ENCODE measurements around the gene SNHG17. TPM values are rescaled to one million over a fixed set of nuclear protein-coding genes. Genes with fewer than 3 reads are reported as not detected.
A peak's percentile ranks its signal among the peaks of the same experiment; 100 is the strongest.

The SNHG17 gene
- total and polyA plus RNA-seq, 9 of the 15 experiments (the other 6 are each of a cell fraction or from before 2014, with no cell fraction given) = 29.8 to 106 (median 57.7) TPM

- TF ChIP-seq ARID3A (IDR thresholded peaks at IDR 0.05; ENCODE audit: borderline replicate concordance, low read depth, low read length) = no peak
- TF ChIP-seq GTF2F1 (IDR thresholded peaks at IDR 0.05; ENCODE audit: low read depth, low read length) = peak; percentile 95
- TF ChIP-seq HDAC1 (IDR thresholded peaks at IDR 0.05) = peak; percentile 81 to 98; a peak in 3 of 4 replicates
- TF ChIP-seq PTRF (tag; IDR thresholded peaks at IDR 0.05) = no peak
- TF ChIP-seq PTTG1 (tag; IDR thresholded peaks at IDR 0.05; ENCODE audit: low read depth) = no peak
- peak; percentile 98 for TF ChIP-seq KDM5B (IDR thresholded peaks at IDR 0.05; ENCODE audit: insufficient replicate concordance, low read depth, low read length)
- no peak for TF ChIP-seq TFAM (CRISPR knock-in tag; conservative IDR thresholded peaks at IDR 0.05)
- TF ChIP-seq CBX2 (IDR thresholded peaks at IDR 0.05; ENCODE audit: insufficient read depth, low read length, poor library complexity, severe bottlenecking) = no peak
- TF ChIP-seq TGIF2 (CRISPR knock-in tag; IDR thresholded peaks at IDR 0.05) = peak; percentile 81; the same call in 1 of the 2 replicates
- peak; percentile 91 for TF ChIP-seq ELF1 (tag; IDR thresholded peaks at IDR 0.05)
- TF ChIP-seq TSHZ1 (CRISPR knock-in tag; IDR thresholded peaks at IDR 0.05) = no peak
- peak; percentile 93 for TF ChIP-seq CREB3L1 (IDR thresholded peaks at IDR 0.05; ENCODE audit: borderline replicate concordance, low read depth)
- no peak for TF ChIP-seq FOXO4 (CRISPR knock-in tag; IDR thresholded peaks at IDR 0.05)
- TF ChIP-seq CTCF (IDR thresholded peaks at IDR 0.05 in 2 of 3, conservative IDR thresholded peaks at IDR 0.05 in 1 of 3; ENCODE audit: insufficient read depth in 2 of 3, low read depth in 1 of 3, low read length in 3 of 3) = peak; percentile 97 to 100 (median 99)
These were observed at the start of gene SNHG17 (continued) for GRCh38 chr20:38434770-38435554.

All from K562 (cell line).